IMR-90 (cell line): ENCODE measurements around the gene TDRD3.

Source experiments
- CEBPB ChIP-seq: IDR thresholded peaks from 2 replicates; pipeline ENCODE4 v1.6.1; 2012; ENCODE audit warnings: low read depth, low read length, improper control_type of control experiment
- CTCF ChIP-seq: conservative IDR thresholded peaks from 2 replicates; pipeline ENCODE4 v1.5.1; 2012; ENCODE audit warnings: mild to moderate bottlenecking, low read depth, low read length, improper control_type of control experiment
- POLR2A ChIP-seq: IDR thresholded peaks from 2 replicates; pipeline ENCODE4 v1.6.1; 2012; ENCODE audit warnings: mild to moderate bottlenecking, low read depth, low read length

- TF ChIP-seq CEBPB: no peak
- no peak for TF ChIP-seq POLR2A
- no peak for TF ChIP-seq CTCF
Observed at GRCh38 chr13:60348097-60348496, 48.9 kb upstream of the TDRD3 start.
